HepG2 (cell line): Measurements from ENCODE around the gene ABAT. TPM values are rescaled to one million over a fixed set of nuclear protein-coding genes. Genes with fewer than 3 reads are reported as not detected.
A peak's percentile ranks its signal among the peaks of the same experiment; 100 is the strongest.

Experiments
- ARNTL ChIP-seq: sonication (generic); formaldehyde crosslinking; IDR thresholded peaks from 2 replicates; pipeline ENCODE4 v1.4.0; 2020; ENCODE audit warnings: mild to moderate bottlenecking, missing genetic modification reagents
- BORCS8-MEF2B ChIP-seq: sonication (generic); formaldehyde crosslinking; IDR thresholded peaks from 2 replicates; pipeline ENCODE4 v1.8.0; 2022; ENCODE audit warnings: mild to moderate bottlenecking, missing genetic modification reagents
- CHD4 ChIP-seq: fragments of 200-600 bp; sonication (generic); IDR thresholded peaks from 2 replicates; pipeline ENCODE4 v1.7.0; 2017; ENCODE audit warnings: mild to moderate bottlenecking, low read length, borderline replicate concordance
- MBNL3 ChIP-seq: fragments of 250-450 bp; sonication (Bioruptor Pico); conservative IDR thresholded peaks from 2 replicates; pipeline ENCODE4 v1.8.0; 2022; ENCODE audit warnings: mild to moderate bottlenecking, inconsistent platforms
- MED8 ChIP-seq: sonication (generic); formaldehyde crosslinking; IDR thresholded peaks from 2 replicates; pipeline ENCODE4 v1.8.1; 2023; ENCODE audit warnings: mild to moderate bottlenecking, missing genetic modification reagents; ENCODE audit not compliant: insufficient replicate concordance
- MIER3 ChIP-seq: IDR thresholded peaks from 2 replicates; pipeline ENCODE4 v1.6.1; 2016; ENCODE audit warnings: missing compliant biosample characterization, borderline replicate concordance
- NFIC ChIP-seq: IDR thresholded peaks from 2 replicates; pipeline ENCODE4 v1.6.1; 2012; ENCODE audit warnings: mild to moderate bottlenecking, low read length, inconsistent platforms
- NR2C2 ChIP-seq: sonication (generic); formaldehyde crosslinking; IDR thresholded peaks from 2 replicates; pipeline ENCODE4 v1.4.0; 2020; ENCODE audit warnings: missing genetic modification reagents, mild to moderate bottlenecking, moderate library complexity, borderline replicate concordance
- SIX1 ChIP-seq: sonication (generic); formaldehyde crosslinking; IDR thresholded peaks from 2 replicates; pipeline ENCODE4 v1.4.0; 2020; ENCODE audit warnings: missing genetic modification reagents, borderline replicate concordance
- ZBTB20 ChIP-seq: sonication (generic); formaldehyde crosslinking; IDR thresholded peaks from 2 replicates; pipeline ENCODE4 v1.8.1; 2023; ENCODE audit warnings: missing genetic modification reagents, low read depth, mild to moderate bottlenecking, borderline replicate concordance
- ZFAT ChIP-seq: sonication (generic); formaldehyde crosslinking; conservative IDR thresholded peaks from 2 replicates; pipeline ENCODE4 v1.8.1; 2023; ENCODE audit warnings: missing genetic modification reagents, inconsistent platforms
- ZMYM2 ChIP-seq: sonication (generic); formaldehyde crosslinking; IDR thresholded peaks from 2 replicates; pipeline ENCODE4 v1.8.0; 2022; ENCODE audit warnings: mild to moderate bottlenecking, missing genetic modification reagents
- ZNF124 ChIP-seq: sonication (generic); formaldehyde crosslinking; IDR thresholded peaks from 2 replicates; pipeline ENCODE4 v1.4.0; 2020; ENCODE audit warnings: missing genetic modification reagents
- ZNF256 ChIP-seq: sonication (generic); formaldehyde crosslinking; conservative IDR thresholded peaks from 2 replicates; pipeline ENCODE4 v1.4.0; 2020; ENCODE audit warnings: missing genetic modification reagents
- ZNF510 ChIP-seq: sonication (generic); formaldehyde crosslinking; IDR thresholded peaks from 2 replicates; pipeline ENCODE4 v1.4.0; 2020; ENCODE audit warnings: low read depth, mild to moderate bottlenecking, missing genetic modification reagents
- ZNF564 ChIP-seq: sonication (generic); formaldehyde crosslinking; IDR thresholded peaks from 2 replicates; pipeline ENCODE4 v1.8.1; 2023; ENCODE audit warnings: mild to moderate bottlenecking, missing genetic modification reagents
- polyA plus RNA-seq, 8 experiments: library from polyadenylated mRNA; depleted of rRNA in 3 of 8; stranded (reverse) in 7 of 8; unstranded in 1 of 8; fragments of >200 nt; fragmentation: Illumina TruSeq in 4 of 8; extraction: Trizol in 4 of 8; gene quantifications; 2 replicates each; pipeline versions ENCODE4 v1.2.1 to v1.2.3, GENCODE V29; 2011 to 2016; ENCODE audit warnings: low read depth in 4 of 8, missing spikeins in 1 of 8, mixed read lengths in 1 of 8; ENCODE audit not compliant: insufficient read depth in 1 of 8
- total RNA-seq, 5 experiments: library from RNA; depleted of rRNA; stranded (reverse); fragments of >200 nt; fragmentation: Illumina TruSeq; extraction: Trizol; gene quantifications; 2 replicates each; pipeline ENCODE4 v1.2.3, GENCODE V29; 2016; ENCODE audit warnings: low read depth in 1 of 5
- TF ChIP-seq, protein P1 (sequence below): sonication (generic); formaldehyde crosslinking; IDR thresholded peaks from 2 replicates; pipeline ENCODE4 v1.4.0; 2020; ENCODE audit warnings: missing genetic modification reagents
- TF ChIP-seq, protein P2 (sequence below): sonication (generic); formaldehyde crosslinking; IDR thresholded peaks from 2 replicates; pipeline ENCODE4 v1.8.1; 2023; ENCODE audit warnings: missing genetic modification reagents, inconsistent platforms, borderline replicate concordance
- TF ChIP-seq, protein P3 (sequence below): sonication (generic); formaldehyde crosslinking; IDR thresholded peaks from 2 replicates; pipeline ENCODE4 v1.5.0; 2020; ENCODE audit warnings: mild to moderate bottlenecking, missing genetic modification reagents, borderline replicate concordance
- TF ChIP-seq, protein P4 (sequence below): sonication (generic); formaldehyde crosslinking; IDR thresholded peaks from 2 replicates; pipeline ENCODE4 v1.5.0; 2020; ENCODE audit warnings: missing genetic modification reagents, mild to moderate bottlenecking, borderline replicate concordance
- TF ChIP-seq, protein P5 (sequence below): IDR thresholded peaks from 2 replicates; pipeline ENCODE4 v1.6.1; 2016; ENCODE audit warnings: low read depth, control low read depth

ABAT gene
- total and polyA plus RNA-seq, 2 of the 13 experiments (the other 11 are each of a cell fraction or from before 2014, with no cell fraction given): 47.6 to 97.3 TPM

DNA sequence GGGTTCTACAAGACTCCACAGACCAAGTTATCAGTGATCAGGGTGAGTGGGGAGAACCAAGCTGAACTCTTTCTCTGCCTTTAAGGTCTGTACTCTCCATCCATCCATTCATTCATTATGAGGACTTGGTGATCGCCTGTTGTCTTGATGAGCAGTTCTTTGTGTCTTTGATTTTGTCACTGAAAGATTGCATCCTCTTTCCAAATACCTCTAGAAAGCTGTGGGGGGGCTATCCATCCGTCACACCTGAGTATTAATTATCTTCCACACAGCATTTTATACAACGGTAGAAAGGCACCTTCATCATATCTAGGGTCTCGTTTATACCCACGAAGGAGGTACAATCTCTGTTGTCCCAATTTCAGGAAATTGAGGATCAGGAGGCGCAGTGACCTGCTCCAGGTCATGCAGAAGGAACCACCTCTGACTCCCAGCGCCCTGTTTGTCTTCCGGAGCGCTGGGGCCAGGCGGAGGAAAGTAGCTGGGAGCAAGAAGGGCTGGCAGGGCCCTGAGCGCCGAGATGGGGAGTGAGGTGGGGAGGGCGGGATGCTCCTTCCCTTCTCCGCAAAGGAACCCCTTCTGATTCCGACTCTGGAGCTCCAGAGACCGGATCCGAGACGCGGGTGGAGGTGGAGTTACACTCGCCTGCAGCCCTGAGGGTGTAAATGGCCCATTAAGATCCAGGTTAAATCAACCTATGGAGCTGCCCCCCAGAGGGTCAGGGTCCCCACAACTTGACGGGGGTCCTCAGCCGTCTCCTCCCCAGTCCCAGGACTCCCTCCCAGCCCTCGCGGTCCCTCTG is 605 bp upstream of the ABAT start (continued):
- TF ChIP-seq, protein P1, sequence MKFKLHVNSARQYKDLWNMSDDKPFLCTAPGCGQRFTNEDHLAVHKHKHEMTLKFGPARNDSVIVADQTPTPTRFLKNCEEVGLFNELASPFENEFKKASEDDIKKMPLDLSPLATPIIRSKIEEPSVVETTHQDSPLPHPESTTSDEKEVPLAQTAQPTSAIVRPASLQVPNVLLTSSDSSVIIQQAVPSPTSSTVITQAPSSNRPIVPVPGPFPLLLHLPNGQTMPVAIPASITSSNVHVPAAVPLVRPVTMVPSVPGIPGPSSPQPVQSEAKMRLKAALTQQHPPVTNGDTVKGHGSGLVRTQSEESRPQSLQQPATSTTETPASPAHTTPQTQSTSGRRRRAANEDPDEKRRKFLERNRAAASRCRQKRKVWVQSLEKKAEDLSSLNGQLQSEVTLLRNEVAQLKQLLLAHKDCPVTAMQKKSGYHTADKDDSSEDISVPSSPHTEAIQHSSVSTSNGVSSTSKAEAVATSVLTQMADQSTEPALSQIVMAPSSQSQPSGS (CRISPR knock-in tag): no peak
- TF ChIP-seq NR2C2 (CRISPR knock-in tag): peak; percentile 64
- no peak for TF ChIP-seq ZNF124 (CRISPR knock-in tag)
- TF ChIP-seq, protein P2, sequence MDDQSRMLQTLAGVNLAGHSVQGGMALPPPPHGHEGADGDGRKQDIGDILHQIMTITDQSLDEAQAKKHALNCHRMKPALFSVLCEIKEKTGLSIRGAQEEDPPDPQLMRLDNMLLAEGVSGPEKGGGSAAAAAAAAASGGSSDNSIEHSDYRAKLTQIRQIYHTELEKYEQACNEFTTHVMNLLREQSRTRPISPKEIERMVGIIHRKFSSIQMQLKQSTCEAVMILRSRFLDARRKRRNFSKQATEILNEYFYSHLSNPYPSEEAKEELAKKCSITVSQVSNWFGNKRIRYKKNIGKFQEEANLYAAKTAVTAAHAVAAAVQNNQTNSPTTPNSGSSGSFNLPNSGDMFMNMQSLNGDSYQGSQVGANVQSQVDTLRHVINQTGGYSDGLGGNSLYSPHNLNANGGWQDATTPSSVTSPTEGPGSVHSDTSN (CRISPR knock-in tag): no peak
- no peak for TF ChIP-seq MED8 (CRISPR knock-in tag)
- no peak for TF ChIP-seq ZFAT (CRISPR knock-in tag)
- TF ChIP-seq, protein P3, sequence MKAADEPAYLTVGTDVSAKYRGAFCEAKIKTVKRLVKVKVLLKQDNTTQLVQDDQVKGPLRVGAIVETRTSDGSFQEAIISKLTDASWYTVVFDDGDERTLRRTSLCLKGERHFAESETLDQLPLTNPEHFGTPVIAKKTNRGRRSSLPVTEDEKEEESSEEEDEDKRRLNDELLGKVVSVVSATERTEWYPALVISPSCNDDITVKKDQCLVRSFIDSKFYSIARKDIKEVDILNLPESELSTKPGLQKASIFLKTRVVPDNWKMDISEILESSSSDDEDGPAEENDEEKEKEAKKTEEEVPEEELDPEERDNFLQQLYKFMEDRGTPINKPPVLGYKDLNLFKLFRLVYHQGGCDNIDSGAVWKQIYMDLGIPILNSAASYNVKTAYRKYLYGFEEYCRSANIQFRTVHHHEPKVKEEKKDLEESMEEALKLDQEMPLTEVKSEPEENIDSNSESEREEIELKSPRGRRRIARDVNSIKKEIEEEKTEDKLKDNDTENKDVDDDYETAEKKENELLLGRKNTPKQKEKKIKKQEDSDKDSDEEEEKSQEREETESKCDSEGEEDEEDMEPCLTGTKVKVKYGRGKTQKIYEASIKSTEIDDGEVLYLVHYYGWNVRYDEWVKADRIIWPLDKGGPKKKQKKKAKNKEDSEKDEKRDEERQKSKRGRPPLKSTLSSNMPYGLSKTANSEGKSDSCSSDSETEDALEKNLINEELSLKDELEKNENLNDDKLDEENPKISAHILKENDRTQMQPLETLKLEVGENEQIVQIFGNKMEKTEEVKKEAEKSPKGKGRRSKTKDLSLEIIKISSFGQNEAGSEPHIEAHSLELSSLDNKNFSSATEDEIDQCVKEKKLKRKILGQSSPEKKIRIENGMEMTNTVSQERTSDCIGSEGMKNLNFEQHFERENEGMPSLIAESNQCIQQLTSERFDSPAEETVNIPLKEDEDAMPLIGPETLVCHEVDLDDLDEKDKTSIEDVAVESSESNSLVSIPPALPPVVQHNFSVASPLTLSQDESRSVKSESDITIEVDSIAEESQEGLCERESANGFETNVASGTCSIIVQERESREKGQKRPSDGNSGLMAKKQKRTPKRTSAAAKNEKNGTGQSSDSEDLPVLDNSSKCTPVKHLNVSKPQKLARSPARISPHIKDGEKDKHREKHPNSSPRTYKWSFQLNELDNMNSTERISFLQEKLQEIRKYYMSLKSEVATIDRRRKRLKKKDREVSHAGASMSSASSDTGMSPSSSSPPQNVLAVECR: no peak
- no peak for TF ChIP-seq ZNF510 (CRISPR knock-in tag)
- TF ChIP-seq NFIC: no peak
- TF ChIP-seq ZNF564 (CRISPR knock-in tag): no peak
- no peak for TF ChIP-seq MBNL3 (CRISPR knock-in tag)
- no peak; the same call in 1 of the 2 replicates for TF ChIP-seq BORCS8-MEF2B (CRISPR knock-in tag)
- no peak for TF ChIP-seq MIER3 (CRISPR knock-in tag)
- TF ChIP-seq ZBTB20: no peak
- no peak for TF ChIP-seq CHD4
- no peak for TF ChIP-seq SIX1 (CRISPR knock-in tag)
- TF ChIP-seq ARNTL (CRISPR knock-in tag): no peak; the same call in 1 of the 2 replicates
- TF ChIP-seq, protein P4, sequence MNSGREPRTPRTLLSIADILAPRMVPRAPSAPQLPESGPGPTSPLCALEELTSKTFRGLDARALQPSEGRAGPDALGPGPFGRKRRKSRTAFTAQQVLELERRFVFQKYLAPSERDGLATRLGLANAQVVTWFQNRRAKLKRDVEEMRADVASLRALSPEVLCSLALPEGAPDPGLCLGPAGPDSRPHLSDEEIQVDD (CRISPR knock-in tag): no peak
- no peak for TF ChIP-seq ZMYM2 (CRISPR knock-in tag)
- TF ChIP-seq, protein P5, sequence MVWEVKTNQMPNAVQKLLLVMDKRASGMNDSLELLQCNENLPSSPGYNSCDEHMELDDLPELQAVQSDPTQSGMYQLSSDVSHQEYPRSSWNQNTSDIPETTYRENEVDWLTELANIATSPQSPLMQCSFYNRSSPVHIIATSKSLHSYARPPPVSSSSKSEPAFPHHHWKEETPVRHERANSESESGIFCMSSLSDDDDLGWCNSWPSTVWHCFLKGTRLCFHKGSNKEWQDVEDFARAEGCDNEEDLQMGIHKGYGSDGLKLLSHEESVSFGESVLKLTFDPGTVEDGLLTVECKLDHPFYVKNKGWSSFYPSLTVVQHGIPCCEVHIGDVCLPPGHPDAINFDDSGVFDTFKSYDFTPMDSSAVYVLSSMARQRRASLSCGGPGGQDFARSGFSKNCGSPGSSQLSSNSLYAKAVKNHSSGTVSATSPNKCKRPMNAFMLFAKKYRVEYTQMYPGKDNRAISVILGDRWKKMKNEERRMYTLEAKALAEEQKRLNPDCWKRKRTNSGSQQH (CRISPR knock-in tag): peak; percentile 27; the same call in 1 of the 2 replicates
- TF ChIP-seq ZNF256: no peak
